Measurements from ENCODE around the gene MAST1.
"Not testable (repeated sequence)": the region's sequence is repeated elsewhere in the genome, so short reads cannot be mapped to it uniquely, and the experiment has no call there.

Gene MAST1

DNA sequence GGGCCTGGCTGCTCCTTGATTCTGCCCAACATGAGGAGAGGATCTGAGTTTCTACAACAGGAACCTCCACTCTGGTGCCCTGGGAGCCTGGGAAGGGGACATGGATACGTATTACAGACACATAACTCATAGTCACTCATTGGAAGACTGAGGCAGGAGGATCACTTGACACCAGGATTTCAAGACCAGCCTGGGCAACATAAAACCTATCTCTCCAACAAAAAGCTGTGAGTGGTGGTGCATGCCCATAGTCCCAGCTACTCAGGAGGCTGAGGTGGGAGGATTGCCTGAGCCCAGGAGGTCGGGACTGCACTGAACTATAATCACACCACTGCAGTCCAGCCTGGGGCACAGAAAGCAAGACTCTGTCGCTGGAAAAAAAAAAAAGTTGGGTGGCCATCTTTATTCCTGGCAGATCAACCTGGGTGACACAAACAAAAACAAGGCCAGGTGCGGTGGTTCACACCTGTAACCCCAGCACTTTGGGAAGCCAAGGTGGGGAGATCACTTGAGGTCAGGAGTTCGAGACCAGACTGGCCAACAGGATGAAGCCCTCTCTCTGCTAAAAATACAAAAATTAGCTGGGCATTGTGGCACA lies 49.8 kb downstream of the MAST1 start:
- in situ Hi-C loops (cut with HindIII; ENCODE audit: low sequenced_read_pairs), result no loop called here

DNA sequence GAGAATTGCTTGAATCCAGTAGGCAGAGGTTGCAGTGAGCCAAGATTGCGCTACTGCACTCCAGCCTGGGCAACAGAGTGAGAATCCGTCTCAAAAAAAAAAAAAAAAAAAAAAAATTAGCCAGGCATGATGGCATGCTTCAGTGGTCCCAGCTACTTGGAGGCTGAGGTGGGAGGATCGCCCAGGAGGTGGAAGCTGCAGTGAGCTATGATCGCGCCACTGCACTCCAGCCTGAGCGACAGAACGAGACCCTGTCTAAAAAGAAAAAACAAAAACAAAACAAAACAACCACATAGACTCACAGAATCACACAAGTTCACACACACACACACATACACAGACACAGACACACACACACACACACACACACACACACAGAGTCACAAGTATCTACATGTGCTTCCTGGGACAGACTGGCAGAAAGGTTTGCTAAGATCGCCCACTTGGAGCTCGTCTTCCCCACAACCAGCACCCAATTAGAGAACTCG lies 52.0 kb downstream of the MAST1 start:
- in situ Hi-C loops (cut with HindIII; ENCODE audit: low sequenced_read_pairs), result not testable (repeated sequence)

DNA sequence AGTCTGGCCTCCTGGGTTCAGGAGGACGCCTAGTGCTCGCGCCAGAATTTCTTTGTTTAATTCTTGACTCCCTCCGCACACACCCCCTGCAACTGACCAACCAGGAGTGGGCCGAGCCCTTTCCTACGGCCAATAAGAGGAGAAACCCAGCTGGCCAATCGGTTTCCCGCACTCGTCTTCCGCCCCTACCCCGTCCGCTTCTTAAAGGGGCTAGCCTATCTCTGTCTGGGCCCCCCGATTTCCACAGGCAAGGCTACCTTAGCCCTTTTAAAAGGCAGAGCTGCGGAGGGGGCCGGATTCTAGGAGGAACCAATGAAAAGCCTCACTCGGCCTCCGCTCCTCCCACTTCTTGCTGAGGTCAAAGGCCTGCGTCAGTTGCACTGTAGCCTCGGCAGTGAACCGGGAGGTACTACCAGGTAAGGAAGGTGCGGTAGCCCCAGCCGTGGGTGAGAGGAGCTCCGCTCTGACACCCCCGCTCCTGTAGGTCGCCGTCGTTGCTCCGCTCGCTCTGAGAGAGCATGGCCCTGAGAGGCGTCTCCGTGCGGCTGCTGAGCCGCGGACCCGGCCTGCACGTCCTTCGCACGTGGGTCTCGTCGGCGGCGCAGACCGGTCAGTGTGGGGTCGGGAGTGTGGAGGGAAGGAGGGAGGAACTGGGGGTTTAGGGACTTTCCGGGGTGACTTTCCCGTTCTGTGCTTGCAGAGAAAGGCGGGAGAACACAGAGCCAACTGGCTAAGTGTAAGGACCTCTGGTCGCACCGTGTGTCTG lies 52.7 kb downstream of the MAST1 start, which contains the start of gene GCDH:
TSS of gene GCDH (plus strand) at position 374 of the 766 bp plus-strand sequence. CDS start at position 519, 145 bp downstream.
- in situ Hi-C loops (cut with HindIII; ENCODE audit: low sequenced_read_pairs), result no loop called here

DNA sequence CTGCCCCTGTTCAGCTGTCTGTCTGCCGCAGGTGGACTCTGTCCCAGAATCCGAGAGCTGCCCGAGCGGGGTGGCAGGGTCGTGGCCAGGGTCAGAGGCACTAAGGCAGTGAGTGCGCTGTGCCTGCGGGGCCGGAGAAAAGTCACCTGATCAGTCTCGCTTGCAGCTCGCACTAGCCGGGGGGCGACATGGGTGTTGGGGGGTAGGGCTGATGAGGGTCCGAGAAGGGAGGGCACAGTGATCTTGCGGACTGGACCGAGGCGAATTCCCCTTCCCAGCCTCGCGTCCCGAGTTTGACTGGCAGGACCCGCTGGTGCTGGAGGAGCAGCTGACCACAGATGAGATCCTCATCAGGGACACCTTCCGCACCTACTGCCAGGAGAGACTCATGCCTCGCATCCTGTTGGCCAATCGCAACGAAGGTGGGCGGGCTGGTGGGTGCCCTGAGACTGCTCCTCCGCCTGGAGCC lies 53.3 kb downstream of the MAST1 start:
- in situ Hi-C loops (cut with HindIII; ENCODE audit: low sequenced_read_pairs), result no loop called here

DNA sequence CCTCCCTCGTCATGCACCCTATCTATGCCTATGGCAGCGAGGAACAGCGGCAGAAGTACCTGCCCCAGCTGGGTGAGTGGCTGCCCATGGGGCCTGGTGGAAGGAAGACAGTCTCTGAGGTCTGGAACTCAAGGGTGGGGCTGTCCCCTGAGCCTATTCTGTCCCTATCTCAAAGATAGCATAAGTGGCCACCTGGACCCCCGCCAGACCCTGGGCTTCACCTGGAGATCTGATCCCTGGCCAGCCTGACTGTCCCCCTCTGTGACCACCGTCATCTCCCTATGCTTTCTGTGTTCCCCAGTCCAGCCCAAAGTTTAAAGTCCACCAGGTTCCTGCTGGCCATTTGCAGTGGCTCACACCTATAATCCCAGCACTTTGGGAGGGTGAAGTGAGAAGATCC lies 55.3 kb downstream of the MAST1 start:
- in situ Hi-C loops (cut with HindIII; ENCODE audit: low sequenced_read_pairs), result no loop called here

DNA sequence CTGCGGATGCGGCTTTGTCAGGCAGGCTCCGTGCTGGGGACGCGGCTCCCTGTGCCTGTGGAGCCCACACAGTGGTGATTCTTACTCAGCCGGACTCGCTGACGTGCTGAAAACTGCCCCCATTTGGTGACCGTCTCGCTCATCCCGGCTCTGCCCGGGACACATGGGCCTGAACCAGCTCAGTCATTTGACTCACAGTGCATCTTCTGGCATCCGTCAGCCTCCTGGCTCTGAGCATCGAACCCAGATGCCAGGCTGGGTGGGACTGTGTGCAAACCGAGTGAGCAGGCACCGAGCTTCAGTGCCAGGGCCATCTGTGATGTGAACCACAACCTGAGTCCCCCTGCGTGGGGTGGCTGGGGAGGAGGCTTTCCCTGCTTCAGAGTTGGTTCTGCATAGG lies 58.1 kb downstream of the MAST1 start:
- in situ Hi-C loops (cut with HindIII; ENCODE audit: low sequenced_read_pairs), result no loop called here

DNA sequence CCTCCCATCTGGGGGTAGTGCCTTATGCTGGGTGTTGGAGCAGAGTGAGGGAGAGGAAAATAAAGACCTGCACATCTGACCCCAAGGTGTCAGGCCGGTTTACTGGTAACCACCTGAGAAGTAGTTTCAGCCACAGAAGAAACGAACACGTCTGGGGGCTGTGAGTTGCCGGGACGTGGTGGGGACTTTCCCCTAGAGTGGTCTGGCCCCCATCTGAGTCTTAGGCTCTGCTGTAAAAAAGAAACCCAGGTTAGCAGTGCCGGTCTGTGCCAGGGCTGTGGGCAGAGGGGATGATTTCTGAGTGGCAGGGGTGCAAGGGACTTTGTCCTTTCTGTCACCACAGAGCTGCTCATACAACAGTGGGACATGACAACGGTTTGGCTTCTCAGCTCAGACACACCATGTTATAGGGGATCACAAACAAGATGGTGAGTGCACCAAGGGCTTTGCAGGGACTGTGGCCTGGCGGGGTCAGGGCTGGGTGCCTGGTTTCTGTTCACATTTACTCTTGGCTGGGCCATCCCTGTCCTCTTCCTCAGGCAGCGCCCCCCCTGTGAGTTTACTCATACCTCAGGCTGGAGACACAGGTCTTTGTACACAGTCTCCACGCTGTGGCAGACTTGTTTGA lies 61.7 kb downstream of the MAST1 start:
- in situ Hi-C loops (cut with HindIII; ENCODE audit: low sequenced_read_pairs), result no loop called here

DNA sequence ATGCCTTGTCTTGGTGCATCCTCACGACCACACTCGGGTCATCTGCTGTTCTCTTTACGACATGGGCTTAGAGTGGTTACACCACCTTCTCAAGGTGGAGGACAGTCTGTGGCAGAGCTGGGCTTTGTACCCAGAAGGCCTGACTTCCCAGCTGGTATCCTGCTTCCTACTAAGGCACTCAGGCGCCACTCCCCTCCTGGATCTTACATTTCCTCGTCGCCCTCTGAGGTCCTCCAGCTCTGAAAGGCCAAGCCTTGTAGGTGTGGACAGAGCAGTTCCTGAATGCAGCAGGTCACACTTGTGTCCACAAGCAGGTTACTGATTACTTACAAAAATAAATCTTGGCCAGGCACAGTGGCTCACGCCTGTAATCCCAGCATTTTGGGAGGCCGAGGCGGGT lies 68.9 kb downstream of the MAST1 start:
- in situ Hi-C loops (cut with HindIII; ENCODE audit: low sequenced_read_pairs), result no loop called here

DNA sequence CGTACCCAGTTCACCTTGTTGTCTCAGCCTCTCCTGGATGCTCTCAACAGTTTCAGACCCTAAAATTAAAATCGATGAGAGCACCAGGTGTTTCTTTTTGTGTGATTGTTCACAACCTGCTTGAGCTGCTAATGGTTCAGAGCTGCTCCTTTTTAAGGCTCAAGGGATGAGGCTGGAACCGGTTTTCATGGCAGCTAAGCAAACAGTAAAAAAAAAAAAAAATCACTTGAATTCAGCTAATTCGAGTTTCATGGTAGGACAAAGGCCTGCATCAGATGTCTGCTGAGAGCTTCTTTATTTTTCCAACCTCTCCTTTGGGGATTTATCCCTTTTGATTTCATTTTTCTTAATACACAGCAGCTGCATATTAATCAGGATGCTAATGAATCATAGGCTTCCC lies 74.3 kb downstream of the MAST1 start:
- in situ Hi-C loops (cut with HindIII; ENCODE audit: low sequenced_read_pairs), result no loop called here

DNA sequence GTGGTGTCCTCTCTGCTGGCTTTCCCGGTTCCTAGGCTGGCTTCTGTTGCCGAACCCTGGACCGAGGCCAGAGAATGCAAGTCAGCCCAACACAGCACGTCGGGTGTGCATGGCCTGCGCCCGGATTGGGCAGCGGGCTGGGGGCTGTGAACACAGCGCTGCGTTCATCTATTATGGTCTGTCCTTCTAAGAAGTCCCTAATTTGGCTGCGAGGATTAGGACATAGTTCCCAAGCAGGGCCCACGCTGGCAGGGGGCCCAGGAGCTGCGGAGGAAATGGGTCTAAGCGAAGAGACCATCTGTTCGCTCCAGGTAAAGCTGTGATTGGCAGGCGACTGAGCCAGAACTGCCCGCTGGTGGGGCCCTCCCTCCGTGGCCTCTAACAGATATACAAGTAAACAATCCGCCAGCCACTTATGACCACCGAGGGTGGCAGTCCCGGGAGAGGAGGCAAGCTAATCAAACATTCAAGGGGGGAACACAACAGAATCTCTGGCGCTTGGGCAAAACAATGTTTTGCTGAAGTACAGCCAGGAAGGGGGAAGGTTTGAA lies 74.8 kb downstream of the MAST1 start:
- in situ Hi-C loops (cut with HindIII; ENCODE audit: low sequenced_read_pairs), result no loop called here

DNA sequence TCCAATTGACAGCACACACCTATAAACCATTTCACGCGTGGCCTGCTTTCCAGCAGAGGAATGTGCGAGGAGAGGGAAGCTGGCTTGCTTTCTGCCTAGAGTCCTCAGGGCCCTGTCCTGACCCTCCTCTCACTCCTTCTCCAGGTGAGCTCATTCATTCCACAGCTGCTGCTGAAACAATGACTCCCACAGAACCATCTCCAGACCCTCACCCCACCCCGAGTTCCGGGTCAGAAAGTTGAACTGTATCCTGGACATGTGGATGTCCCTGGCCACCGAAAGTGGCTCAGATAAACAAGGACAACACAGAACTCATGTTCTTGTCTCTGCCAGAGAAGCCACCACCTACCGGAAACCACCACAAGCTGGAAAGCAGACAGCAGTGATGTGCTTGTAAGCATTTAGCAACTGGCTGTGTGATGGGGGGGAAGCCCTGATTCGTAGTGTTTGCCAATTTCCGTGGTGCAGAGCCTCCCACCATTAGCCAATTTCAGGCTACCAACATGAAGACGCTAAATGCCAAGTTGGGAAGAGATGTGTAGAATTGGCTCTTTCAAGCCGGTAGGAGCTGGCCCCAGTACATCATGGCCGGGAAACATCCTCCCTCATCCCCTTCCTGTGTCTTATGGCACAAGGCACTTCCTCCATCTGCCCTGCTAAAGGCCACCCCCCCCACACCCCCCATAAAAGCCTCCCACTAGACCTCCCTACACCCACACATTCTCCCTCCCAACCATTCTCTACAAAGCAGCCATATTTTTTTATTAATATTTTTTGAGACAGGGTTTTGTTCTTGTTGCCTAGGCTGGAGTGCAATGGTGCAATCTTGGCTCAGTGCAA lies 75.8 kb downstream of the MAST1 start:
- in situ Hi-C loops (cut with HindIII; ENCODE audit: low sequenced_read_pairs), result no loop called here

DNA sequence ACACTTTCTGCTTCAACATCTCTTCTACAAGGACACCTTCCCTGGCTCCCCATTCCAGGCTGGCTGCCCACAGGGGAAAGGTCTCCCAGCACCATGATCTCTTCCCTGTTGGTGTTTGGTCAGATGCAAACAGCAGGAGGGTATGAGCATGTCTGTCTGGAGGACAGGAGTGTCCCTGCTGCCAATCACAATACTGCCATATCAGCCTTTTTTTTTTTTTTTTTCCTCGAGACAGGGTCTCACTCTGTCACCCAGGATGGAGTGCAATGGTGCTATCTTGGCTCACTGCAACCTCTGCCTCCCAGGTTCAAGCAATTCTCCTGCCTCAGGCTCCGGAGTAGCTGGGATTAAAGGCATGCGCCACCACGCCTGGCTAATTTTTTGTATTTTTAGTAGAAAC lies 77.5 kb downstream of the MAST1 start:
- in situ Hi-C loops (cut with HindIII; ENCODE audit: low sequenced_read_pairs), result not testable (repeated sequence)

DNA sequence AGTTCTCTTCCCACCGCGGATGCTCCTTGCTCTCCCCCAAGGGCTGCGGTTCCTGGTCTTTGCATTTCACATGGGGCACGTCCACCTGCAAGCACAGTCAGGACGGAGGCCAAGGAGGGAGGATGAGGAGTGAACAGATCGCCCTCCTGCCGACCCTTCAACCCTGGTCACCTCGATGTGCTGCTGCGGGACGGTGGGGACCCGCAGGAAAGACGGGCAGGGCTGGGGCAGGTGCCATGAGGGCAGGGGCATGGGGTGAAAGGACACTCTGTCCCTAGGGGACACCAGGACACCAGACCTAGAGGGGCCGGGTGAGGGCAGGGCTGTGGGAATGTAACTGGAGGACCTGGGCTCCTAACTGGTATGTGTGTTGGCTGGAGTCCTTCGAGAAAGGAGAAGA lies 79.9 kb downstream of the MAST1 start:
- in situ Hi-C loops (cut with HindIII; ENCODE audit: low sequenced_read_pairs), result no loop called here

DNA sequence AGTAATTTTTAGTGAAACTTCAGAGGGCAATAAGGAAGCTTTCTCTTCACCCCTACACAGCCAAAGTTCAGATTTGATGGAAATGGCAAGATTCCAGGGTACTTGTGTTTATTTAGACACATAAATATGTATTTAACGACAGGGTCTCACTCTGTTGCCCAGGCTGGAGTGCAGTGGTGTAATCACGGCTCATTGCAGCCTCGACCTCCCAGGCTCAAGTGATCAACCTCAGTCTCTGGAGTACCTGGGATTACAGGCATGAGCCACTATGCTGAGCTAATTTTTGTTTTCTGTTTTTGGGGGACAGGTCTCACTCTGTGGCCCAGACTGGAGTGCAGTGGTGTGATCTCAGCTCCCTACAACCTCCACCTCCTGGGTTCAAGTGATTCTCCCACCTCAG lies 82.7 kb downstream of the MAST1 start:
- in situ Hi-C loops (cut with HindIII; ENCODE audit: low sequenced_read_pairs), result no loop called here

DNA sequence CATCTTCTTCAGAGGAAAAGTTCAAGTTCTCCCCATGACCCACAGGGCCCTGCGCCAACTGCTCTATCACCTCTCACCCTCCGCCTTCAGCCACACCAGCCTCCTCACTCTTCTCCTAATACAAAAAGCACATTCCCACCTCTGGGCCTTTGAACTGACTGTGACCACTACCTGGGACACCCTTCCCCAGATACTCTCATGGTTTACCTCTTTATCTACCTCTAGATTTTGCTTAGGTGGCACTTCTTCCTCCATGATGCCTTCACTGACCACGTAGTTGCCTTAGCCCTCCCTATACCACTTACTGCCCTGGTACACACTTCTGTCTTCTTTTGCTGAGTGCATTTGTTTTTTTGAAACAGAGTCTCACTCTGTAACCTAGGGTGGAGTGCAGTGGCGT lies 84.6 kb downstream of the MAST1 start:
- in situ Hi-C loops (cut with HindIII; ENCODE audit: low sequenced_read_pairs), result no loop called here

Data from DLD1 (cell line).